Calu3 (cell line): ENCODE data around the gene PNKD. TPM values are rescaled to one million over a fixed set of nuclear protein-coding genes. Genes with fewer than 3 reads are reported as not detected.

Experiments used
- BruUV-seq: library from RNA; stranded (reverse); fragments of 400-500 nt; replicated peaks from 2 replicates; lab custom pipeline; 2021; lab: Mats Ljungman, UMichigan
- CTCF ChIA-PET: fragments of 300-600 bp; sonication (Branson Sonifier 250); formaldehyde crosslinking; loops from one replicate; lab custom pipeline; 2022; ENCODE audit warnings: antibody characterized with exemption; lab: Charles Lee
- DNase-seq: peaks from one replicate; pipeline ENCODE4 v3.0.0; 2022
- H3K27ac Mint-ChIP-seq: one replicate; pipeline ENCODE4 v1.8.0; 2022; ENCODE audit warnings: mixed read lengths; ENCODE audit not compliant: unreplicated experiment
- H3K27me3 Mint-ChIP-seq: one replicate; pipeline ENCODE4 v1.8.0; 2022; ENCODE audit warnings: mixed read lengths; ENCODE audit not compliant: unreplicated experiment
- H3K36me3 Mint-ChIP-seq: one replicate; pipeline ENCODE4 v1.8.0; 2022; ENCODE audit warnings: mild to moderate bottlenecking, moderate library complexity, mixed read lengths; ENCODE audit not compliant: insufficient read depth, unreplicated experiment
- H3K4me1 Mint-ChIP-seq: one replicate; pipeline ENCODE4 v1.8.0; 2022; ENCODE audit warnings: mild to moderate bottlenecking, low read depth, mixed read lengths; ENCODE audit not compliant: unreplicated experiment
- H3K4me3 Mint-ChIP-seq: one replicate; pipeline ENCODE4 v1.8.0; 2022; ENCODE audit warnings: mild to moderate bottlenecking, low read depth, moderate library complexity, mixed read lengths; ENCODE audit not compliant: unreplicated experiment
- H3K9me3 Mint-ChIP-seq: one replicate; pipeline ENCODE4 v1.8.0; 2022; ENCODE audit warnings: low read depth, mixed read lengths; ENCODE audit not compliant: unreplicated experiment
- intact Hi-C: fragments of 100-400 bp; cut with micrococcal nuclease; formaldehyde crosslinking; loops from one replicate; pipeline ENCODE4 v1.10.0; 2022; ENCODE audit not compliant: unreplicated experiment
- total RNA-seq: library from RNA; stranded (reverse); gene quantifications from 2 replicates; pipeline ENCODE4 v1.2.3, GENCODE V29; 2022
- TF ChIP-seq, protein P1 (sequence below): fragments of 200-600 bp; IDR thresholded peaks from one replicate; pipeline ENCODE4 v1.8.0; 2022; ENCODE audit warnings: antibody characterized with exemption; ENCODE audit not compliant: unreplicated experiment

Gene PNKD
- total RNA-seq, 1 experiment from 2014 or later = 46.8 TPM

DNA sequence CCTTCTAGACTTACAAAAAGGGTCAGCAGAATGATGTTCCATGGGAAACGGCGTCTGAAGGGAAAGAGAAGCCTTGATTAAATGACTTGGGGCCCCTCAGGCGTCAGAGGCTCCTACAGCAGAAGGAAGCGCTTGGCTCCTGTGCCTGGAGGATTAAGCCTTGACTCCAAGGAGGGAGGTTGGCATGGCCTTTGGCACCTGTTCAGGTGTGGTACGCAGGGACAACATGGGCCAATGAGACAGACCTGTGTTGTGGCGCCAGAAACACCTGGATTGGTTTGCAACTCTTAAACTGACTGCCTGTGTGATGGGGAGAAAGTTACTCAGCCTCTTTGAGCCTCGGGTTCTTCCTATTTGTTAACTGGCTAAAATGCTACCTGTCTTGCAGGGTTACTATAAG is 7.6 kb downstream of the PNKD start:
- Mint-ChIP-seq H3K4me3 (no peak overlapping the region), H3K9me3 (no peaks in the 10 kb centered on the region), H3K36me3 (peaks cover 88% of the 10 kb centered on the region), H3K27ac (peak overlapping the region; percentile 63), H3K4me1 (peaks cover 28% of the 10 kb centered on the region), H3K27me3 (no peaks in the 10 kb centered on the region)
- TF ChIP-seq, protein P1, sequence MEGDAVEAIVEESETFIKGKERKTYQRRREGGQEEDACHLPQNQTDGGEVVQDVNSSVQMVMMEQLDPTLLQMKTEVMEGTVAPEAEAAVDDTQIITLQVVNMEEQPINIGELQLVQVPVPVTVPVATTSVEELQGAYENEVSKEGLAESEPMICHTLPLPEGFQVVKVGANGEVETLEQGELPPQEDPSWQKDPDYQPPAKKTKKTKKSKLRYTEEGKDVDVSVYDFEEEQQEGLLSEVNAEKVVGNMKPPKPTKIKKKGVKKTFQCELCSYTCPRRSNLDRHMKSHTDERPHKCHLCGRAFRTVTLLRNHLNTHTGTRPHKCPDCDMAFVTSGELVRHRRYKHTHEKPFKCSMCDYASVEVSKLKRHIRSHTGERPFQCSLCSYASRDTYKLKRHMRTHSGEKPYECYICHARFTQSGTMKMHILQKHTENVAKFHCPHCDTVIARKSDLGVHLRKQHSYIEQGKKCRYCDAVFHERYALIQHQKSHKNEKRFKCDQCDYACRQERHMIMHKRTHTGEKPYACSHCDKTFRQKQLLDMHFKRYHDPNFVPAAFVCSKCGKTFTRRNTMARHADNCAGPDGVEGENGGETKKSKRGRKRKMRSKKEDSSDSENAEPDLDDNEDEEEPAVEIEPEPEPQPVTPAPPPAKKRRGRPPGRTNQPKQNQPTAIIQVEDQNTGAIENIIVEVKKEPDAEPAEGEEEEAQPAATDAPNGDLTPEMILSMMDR = no peak
- no peak for DNase-seq
- intact Hi-C loops = no loop called here
- CTCF ChIA-PET = no interaction called here
- BruUV-seq = no TSS peak

DNA sequence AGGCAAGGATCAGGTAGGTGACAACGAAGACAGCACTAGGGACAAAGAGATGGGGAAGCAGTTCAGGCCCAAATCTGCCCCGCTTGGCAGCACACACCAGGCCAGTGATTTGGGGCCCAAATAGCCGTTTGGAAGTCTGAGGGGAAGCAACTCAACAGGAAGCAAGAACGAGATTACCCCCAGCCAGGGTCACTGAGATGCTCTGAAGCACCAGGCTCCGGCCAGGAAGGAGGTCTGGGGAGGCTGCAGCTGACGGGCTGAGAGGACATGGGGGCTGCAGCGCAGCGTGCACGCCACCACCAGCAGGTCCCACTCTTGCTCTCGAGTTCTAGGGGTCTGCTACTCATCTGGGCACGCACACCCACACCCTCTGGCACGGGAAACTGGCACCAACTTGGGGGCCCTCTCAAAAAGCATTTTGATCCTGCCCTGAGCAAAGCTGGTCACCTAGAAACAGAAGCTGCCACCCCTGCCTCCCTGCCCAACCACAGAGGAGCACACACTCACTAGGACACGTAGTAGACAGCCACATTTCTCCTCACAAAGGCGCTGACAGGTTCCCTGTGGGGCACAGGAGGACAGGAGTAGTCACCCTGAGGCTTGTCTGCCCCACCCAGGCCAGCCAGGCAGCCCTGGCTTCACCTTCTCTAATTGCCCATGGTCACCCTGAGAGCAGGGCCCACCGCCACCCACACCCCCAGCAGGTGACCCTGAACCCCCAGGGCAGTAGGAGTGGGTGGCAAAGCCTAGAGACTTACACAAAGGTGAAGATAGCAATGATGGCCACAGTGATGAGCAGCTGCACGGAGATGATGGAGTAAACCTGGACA is 8.4 kb downstream of the PNKD start:
- intact Hi-C loops = no loop called here
- Mint-ChIP-seq H3K27me3 (no peaks in the 10 kb centered on the region), H3K27ac (no peak overlapping the region), H3K4me1 (peaks cover 29% of the 10 kb centered on the region), H3K4me3 (no peak overlapping the region), H3K36me3 (peaks cover 88% of the 10 kb centered on the region), H3K9me3 (no peaks in the 10 kb centered on the region)
- TF ChIP-seq, protein P1 = no peak
- BruUV-seq = no TSS peak
- CTCF ChIA-PET = interaction anchor here (0.6 kb wide), 1 partner anchor 19 kb away, joined by 4 read pairs; no protein-coding TSS in a partner anchor
- DNase-seq = no peak

DNA sequence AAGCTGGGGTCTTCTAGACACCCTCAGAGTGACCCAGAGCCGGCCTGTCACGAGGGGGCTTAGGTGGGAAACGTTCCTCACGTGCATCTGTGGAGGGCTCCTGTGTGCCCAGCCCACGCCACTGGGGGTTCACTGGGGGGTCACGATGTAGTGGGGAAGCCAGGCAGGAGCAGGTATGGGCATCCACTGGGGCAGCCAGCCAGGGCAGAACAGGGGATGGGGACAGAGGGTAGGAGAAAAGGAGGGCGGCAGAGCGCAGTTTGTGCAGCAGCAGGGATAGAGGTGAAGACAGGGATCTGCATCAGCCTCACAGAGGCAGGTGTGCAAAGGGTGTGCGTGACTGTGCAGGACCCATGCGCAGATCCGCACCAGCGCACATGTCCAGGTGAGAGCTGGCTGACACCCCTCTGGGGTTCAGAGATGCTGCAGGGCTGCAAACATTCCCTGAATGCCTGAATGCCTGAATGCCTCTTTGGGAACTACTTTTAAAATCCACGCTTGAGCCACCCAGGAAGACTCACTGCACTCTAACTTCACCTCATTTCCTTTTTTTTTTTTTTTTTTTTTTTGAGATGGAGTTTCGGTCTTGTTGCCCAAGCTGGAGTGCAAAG is 10.0 kb downstream of the PNKD start:
- Mint-ChIP-seq H3K27ac (no peak overlapping the region), H3K4me3 (no peak overlapping the region), H3K4me1 (peaks cover 39% of the 10 kb centered on the region), H3K36me3 (peaks cover 90% of the 10 kb centered on the region), H3K9me3 (no peaks in the 10 kb centered on the region), H3K27me3 (no peaks in the 10 kb centered on the region)
- CTCF ChIA-PET = no interaction called here
- no TSS peak for BruUV-seq
- TF ChIP-seq, protein P1 = no peak
- intact Hi-C loops = no loop called here
- no peak for DNase-seq

DNA sequence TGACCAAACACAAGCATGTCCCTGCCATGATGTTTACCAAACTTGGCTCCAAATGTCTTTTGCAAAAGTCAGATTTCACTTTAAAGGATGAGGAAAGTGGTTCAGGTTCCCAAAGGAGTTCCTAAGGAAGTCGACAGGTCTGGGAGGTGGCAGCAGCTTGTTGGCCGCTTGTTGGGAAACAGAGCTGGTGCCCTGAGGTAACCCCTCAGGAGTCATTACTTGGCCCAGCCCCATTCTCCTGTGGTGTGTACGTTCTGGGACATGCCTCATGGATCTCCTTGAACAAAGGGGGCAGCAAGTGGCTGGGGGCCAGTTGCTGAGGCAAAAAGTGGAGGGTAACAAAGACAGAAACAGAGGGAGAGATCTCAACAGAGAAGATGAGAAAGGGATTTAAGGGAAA is 11.1 kb downstream of the PNKD start:
- H3K4me1 Mint-ChIP-seq = peaks cover 50% of the 10 kb centered on the region
- BruUV-seq = no TSS peak
- peaks cover 95% of the 10 kb centered on the region for H3K36me3 Mint-ChIP-seq

More for the DNA sequence above, 11.1 kb downstream of the PNKD start:
- Mint-ChIP-seq H3K9me3 (no peaks in the 10 kb centered on the region), H3K27me3 (no peaks in the 10 kb centered on the region), H3K4me3 (peak overlapping the region; percentile 60), H3K27ac (peak overlapping the region; percentile 96)
- TF ChIP-seq, protein P1 = no peak
- CTCF ChIA-PET = interaction anchor here (1.7 to 2.2 kb wide), 2 partner anchors 8 to 11 kb away, joined by 5 to 11 read pairs; partner anchors contain the start of genes AAMP and PNKD
- no peak for DNase-seq
- intact Hi-C loops = no loop called here
